Activated CD8-positive, alpha-beta memory T cell treated with anti-CD3 and anti-CD28 coated beads for 36 hours (primary cell): ENCODE results near the gene NLRC5. TPM values are rescaled to one million over a fixed set of nuclear protein-coding genes. Genes with fewer than 3 reads are reported as not detected.

Source experiments
- CTCF ChIA-PET: fragments of 350-600 bp; sonication (Branson Sonifier 250); formaldehyde crosslinking; loops from one replicate; lab custom pipeline; 2021; ENCODE audit warnings: antibody characterized with exemption; lab: Charles Lee
- POLR2A ChIA-PET: fragments of 350-600 bp; sonication (Branson Sonifier 250); formaldehyde crosslinking; loops from one replicate; lab custom pipeline; 2021; ENCODE audit warnings: antibody characterized with exemption; lab: Charles Lee
- total RNA-seq, 2 experiments: library from RNA; stranded (reverse); gene quantifications; one replicate each; pipeline ENCODE4 v1.2.3, GENCODE V29; 2021

Gene NLRC5
- total RNA-seq, 2 experiments from 2014 or later: 118 to 121 TPM

GRCh38 chr16:57021757-57022156 is 32.4 kb downstream of the NLRC5 start:
- POLR2A ChIA-PET: interaction anchor here (1.0 kb wide), 1 partner anchor 12 kb away, joined by 3 read pairs; no protein-coding TSS in a partner anchor
- CTCF ChIA-PET: interaction anchor here (1.4 kb wide), 1 partner anchor 58 kb away, joined by 5 read pairs; no protein-coding TSS in a partner anchor

- CTCF ChIA-PET: interaction anchor here (1.0 to 2.3 kb wide), 4 partner anchors 17 to 58 kb away, joined by 3 to 5 read pairs (median 4); no protein-coding TSS in a partner anchor
- POLR2A ChIA-PET: interaction anchor here (0.6 to 1.2 kb wide), 3 partner anchors 13 to 105 kb away, joined by 3 to 6 read pairs (median 3); no protein-coding TSS in a partner anchor
Observed at GRCh38 chr16:57022445-57022844, 33.1 kb downstream of the NLRC5 start.

- CTCF ChIA-PET: interaction anchor here (0.6 to 2.3 kb wide), 6 partner anchors 9 to 404 kb away, joined by 3 to 5 read pairs (median 4); partner anchors contain the start of gene NLRC5
- POLR2A ChIA-PET: interaction anchor here (0.5 to 1.2 kb wide), 3 partner anchors 17 to 298 kb away, joined by 4 to 13 read pairs (median 7); no protein-coding TSS in a partner anchor
Observed at GRCh38 chr16:57023541-57024249, 34.3 kb downstream of the NLRC5 start.

GRCh38 chr16:57024894-57025680 is 35.7 kb downstream of the NLRC5 start:
- POLR2A ChIA-PET: interaction anchor here (0.9 kb wide), 1 partner anchor 49 kb away, joined by 3 read pairs; no protein-coding TSS in a partner anchor
- CTCF ChIA-PET: no interaction called here

- CTCF ChIA-PET: interaction anchor here (2.3 kb wide), 1 partner anchor 11 kb away, joined by 6 read pairs; no protein-coding TSS in a partner anchor
- POLR2A ChIA-PET: no interaction called here
Observed at GRCh38 chr16:57025941-57026777, 36.8 kb downstream of the NLRC5 start.

- CTCF ChIA-PET: interaction anchor here (2.3 kb wide), 1 partner anchor 10 kb away, joined by 6 read pairs; no protein-coding TSS in a partner anchor
Observed at GRCh38 chr16:57026778-57027062, 37.4 kb downstream of the NLRC5 start.

GRCh38 chr16:57027067-57027466 is 37.7 kb downstream of the NLRC5 start:
- ChIA-PET CTCF (interaction anchor here (0.7 to 2.3 kb wide), 2 partner anchors 10 to 15 kb away, joined by 3 to 6 read pairs; no protein-coding TSS in a partner anchor), POLR2A (no interaction called here)

More at GRCh38 chr16:57026778-57027062, 37.4 kb downstream of the NLRC5 start:
- POLR2A ChIA-PET: no interaction called here

GRCh38 chr16:57028086-57028485 is 38.7 kb downstream of the NLRC5 start:
- ChIA-PET CTCF (interaction anchor here (0.7 to 2.3 kb wide), 2 partner anchors 9 to 14 kb away, joined by 3 to 6 read pairs; no protein-coding TSS in a partner anchor), POLR2A (interaction anchor here (1.2 kb wide), 1 partner anchor 14 kb away, joined by 3 read pairs; no protein-coding TSS in a partner anchor)

GRCh38 chr16:57029161-57030160 is 40.1 kb downstream of the NLRC5 start:
- POLR2A ChIA-PET: interaction anchor here (1.4 kb wide), 1 partner anchor 12 kb away, joined by 5 read pairs; no protein-coding TSS in a partner anchor

GRCh38 chr16:57030346-57030902 is 41.1 kb downstream of the NLRC5 start:
- ChIA-PET CTCF (interaction anchor here (0.7 kb wide), 1 partner anchor 10 kb away, joined by 3 read pairs; no protein-coding TSS in a partner anchor), POLR2A (interaction anchor here (0.7 to 1.4 kb wide), 3 partner anchors 11 to 43 kb away, joined by 3 to 5 read pairs (median 3); no protein-coding TSS in a partner anchor)

More at GRCh38 chr16:57029161-57030160, 40.1 kb downstream of the NLRC5 start:
- CTCF ChIA-PET: no interaction called here

GRCh38 chr16:57031156-57031555 is 41.8 kb downstream of the NLRC5 start:
- CTCF ChIA-PET: no interaction called here
- POLR2A ChIA-PET: interaction anchor here (0.7 kb wide), 1 partner anchor 44 kb away, joined by 3 read pairs; no protein-coding TSS in a partner anchor

GRCh38 chr16:57032346-57032745 is 43.0 kb downstream of the NLRC5 start:
- ChIA-PET CTCF (interaction anchor here (0.6 to 1.2 kb wide), 4 partner anchors 9 to 342 kb away, joined by 3 to 4 read pairs (median 4); no protein-coding TSS in a partner anchor), POLR2A (interaction anchor here (0.7 kb wide), 1 partner anchor 112 kb away, joined by 3 read pairs; no protein-coding TSS in a partner anchor)

- ChIA-PET POLR2A (interaction anchor here (0.7 kb wide), 1 partner anchor 112 kb away, joined by 3 read pairs; no protein-coding TSS in a partner anchor), CTCF (interaction anchor here (0.6 to 1.2 kb wide), 3 partner anchors 9 to 69 kb away, joined by 3 to 4 read pairs (median 4); no protein-coding TSS in a partner anchor)
Observed at GRCh38 chr16:57032931-57033330, 43.6 kb downstream of the NLRC5 start.

- CTCF ChIA-PET: interaction anchor here (1.4 to 4.4 kb wide), 2 partner anchors 9 to 72 kb away, joined by 6 to 22 read pairs; no protein-coding TSS in a partner anchor
- POLR2A ChIA-PET: no interaction called here
Observed at GRCh38 chr16:57036315-57036714, 47.0 kb downstream of the NLRC5 start.

- POLR2A ChIA-PET: no interaction called here
- CTCF ChIA-PET: interaction anchor here (1.4 to 4.4 kb wide), 2 partner anchors 9 to 72 kb away, joined by 6 to 22 read pairs; no protein-coding TSS in a partner anchor
Observed at GRCh38 chr16:57036945-57037344, 47.6 kb downstream of the NLRC5 start.

GRCh38 chr16:57038166-57038565 is 48.8 kb downstream of the NLRC5 start:
- POLR2A ChIA-PET: interaction anchor here (0.7 to 1.6 kb wide), 2 partner anchors 21 to 38 kb away, joined by 3 to 6 read pairs; no protein-coding TSS in a partner anchor
- CTCF ChIA-PET: interaction anchor here (4.4 kb wide), 1 partner anchor 74 kb away, joined by 22 read pairs; no protein-coding TSS in a partner anchor
